Fibroblast of pulmonary artery (primary cell): ENCODE data around the gene LGALS1.
A peak's percentile ranks its signal among the peaks of the same experiment; 100 is the strongest.

ENCODE experiments used
- DNase-seq: peaks from one replicate; pipeline ENCODE4 v3.0.0-alpha.2; 2010; ENCODE audit warnings: low read depth
- H3K4me3 ChIP-seq: replicated peaks from 2 replicates; pipeline ENCODE4 v1.5.1; 2011; ENCODE audit warnings: low read depth, mild to moderate bottlenecking, control low read depth, low read length, moderate library complexity
- TF ChIP-seq, protein P1 (sequence below): IDR thresholded peaks from 2 replicates; pipeline ENCODE4 v1.5.1; 2011; ENCODE audit warnings: mild to moderate bottlenecking, control low read depth, low read length, inconsistent platforms; ENCODE audit errors: missing control alignments

The LGALS1 gene

GRCh38 chr22:37675930-37676735 lies 697 bp downstream of the LGALS1 start:
- peak overlapping the region; percentile 93 for H3K4me3 ChIP-seq
- TF ChIP-seq, protein P1, sequence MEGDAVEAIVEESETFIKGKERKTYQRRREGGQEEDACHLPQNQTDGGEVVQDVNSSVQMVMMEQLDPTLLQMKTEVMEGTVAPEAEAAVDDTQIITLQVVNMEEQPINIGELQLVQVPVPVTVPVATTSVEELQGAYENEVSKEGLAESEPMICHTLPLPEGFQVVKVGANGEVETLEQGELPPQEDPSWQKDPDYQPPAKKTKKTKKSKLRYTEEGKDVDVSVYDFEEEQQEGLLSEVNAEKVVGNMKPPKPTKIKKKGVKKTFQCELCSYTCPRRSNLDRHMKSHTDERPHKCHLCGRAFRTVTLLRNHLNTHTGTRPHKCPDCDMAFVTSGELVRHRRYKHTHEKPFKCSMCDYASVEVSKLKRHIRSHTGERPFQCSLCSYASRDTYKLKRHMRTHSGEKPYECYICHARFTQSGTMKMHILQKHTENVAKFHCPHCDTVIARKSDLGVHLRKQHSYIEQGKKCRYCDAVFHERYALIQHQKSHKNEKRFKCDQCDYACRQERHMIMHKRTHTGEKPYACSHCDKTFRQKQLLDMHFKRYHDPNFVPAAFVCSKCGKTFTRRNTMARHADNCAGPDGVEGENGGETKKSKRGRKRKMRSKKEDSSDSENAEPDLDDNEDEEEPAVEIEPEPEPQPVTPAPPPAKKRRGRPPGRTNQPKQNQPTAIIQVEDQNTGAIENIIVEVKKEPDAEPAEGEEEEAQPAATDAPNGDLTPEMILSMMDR: no peak
- DNase-seq: peak; percentile 33

- H3K4me3 ChIP-seq: peak overlapping the region; percentile 93
- TF ChIP-seq, protein P1: no peak
- DNase-seq: peak; percentile 97
Observed at GRCh38 chr22:37676736-37677492, 1.5 kb downstream of the LGALS1 start.

DNA sequence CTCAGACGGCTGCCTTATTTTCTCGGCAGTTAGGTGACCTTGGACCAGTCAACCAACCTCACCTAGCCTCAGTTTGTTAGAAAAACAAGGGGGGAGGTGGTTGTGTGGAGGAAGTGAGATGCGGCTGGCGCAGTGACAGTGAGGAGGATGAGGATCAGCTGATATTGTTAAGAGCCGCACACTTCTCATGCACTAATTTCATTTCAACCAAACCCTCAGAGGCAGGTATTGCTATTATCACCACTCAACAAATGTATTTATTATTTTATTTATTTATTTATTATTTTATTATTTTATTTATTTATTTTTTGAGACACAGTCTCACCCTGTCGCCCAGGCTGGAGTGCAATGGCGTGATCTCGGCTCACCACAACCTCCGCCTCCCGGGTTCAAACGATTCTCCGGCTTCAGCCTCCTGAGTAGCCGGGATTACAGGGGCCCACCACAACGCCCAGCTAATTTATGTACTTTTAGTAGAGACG lies 2.1 kb downstream of the LGALS1 start:
- DNase-seq: no peak
- TF ChIP-seq, protein P1: no peak
- H3K4me3 ChIP-seq: peak overlapping the region; percentile 93

DNA sequence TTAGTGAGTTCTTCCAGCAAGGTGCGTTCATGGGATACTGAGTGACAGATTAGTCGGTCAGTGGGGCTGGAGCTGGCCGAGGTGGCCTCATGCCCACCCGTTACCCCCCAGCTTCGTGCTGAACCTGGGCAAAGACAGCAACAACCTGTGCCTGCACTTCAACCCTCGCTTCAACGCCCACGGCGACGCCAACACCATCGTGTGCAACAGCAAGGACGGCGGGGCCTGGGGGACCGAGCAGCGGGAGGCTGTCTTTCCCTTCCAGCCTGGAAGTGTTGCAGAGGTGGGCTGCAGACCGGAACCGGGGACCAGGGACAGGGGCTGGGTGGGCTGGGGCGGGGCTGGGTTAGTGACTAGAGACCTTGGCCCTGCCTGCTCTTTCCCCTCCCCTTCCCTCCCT lies 2.9 kb downstream of the LGALS1 start:
- H3K4me3 ChIP-seq: peak overlapping the region; percentile 93
- DNase-seq: no peak
- TF ChIP-seq, protein P1: no peak

DNA sequence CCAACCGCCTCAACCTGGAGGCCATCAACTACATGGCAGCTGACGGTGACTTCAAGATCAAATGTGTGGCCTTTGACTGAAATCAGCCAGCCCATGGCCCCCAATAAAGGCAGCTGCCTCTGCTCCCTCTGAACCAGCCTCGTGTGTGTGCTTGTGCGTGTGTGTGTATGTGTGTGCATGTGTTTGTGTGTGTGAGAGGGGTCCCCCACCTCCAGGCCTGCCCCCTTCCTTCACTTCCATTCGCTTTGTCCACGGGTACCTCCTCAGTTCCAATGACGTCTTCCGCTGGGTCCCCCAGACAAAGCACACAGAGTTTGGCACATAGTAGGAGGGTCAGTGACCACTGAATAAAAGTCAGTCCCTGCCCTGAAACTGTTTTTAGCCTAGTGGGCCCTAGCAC lies 4.2 kb downstream of the LGALS1 start:
- no peak overlapping the region for H3K4me3 ChIP-seq
- no peak for DNase-seq
- TF ChIP-seq, protein P1: no peak

- no peak for DNase-seq
- TF ChIP-seq, protein P1: no peak
- no peak overlapping the region for H3K4me3 ChIP-seq
Observed at GRCh38 chr22:37680191-37680851, 4.9 kb downstream of the LGALS1 start.
